Activated CD8-positive, alpha-beta T cell treated with anti-CD3 and anti-CD28 coated beads for 36 hours (primary cell): ENCODE results near the gene FXYD1. TPM values are rescaled to one million over a fixed set of nuclear protein-coding genes. Genes with fewer than 3 reads are reported as not detected.

Experiments used
- ATAC-seq: fragments of 200-7000 bp; cut with Tn5 transposase; one replicate; pipeline ENCODE4 v1.10.0; 2021; ENCODE audit warnings: mild to moderate bottlenecking, moderate library complexity
- CTCF ChIA-PET: fragments of 350-600 bp; sonication (Branson Sonifier 250); formaldehyde crosslinking; loops from one replicate; lab custom pipeline; 2021; ENCODE audit warnings: antibody characterized with exemption; lab: Charles Lee
- POLR2A ChIA-PET: fragments of 350-600 bp; sonication (Branson Sonifier 250); formaldehyde crosslinking; loops from one replicate; lab custom pipeline; 2021; ENCODE audit warnings: antibody characterized with exemption; lab: Charles Lee
- DNase-seq: peaks from one replicate; pipeline ENCODE4 v3.0.0-alpha.2; 2020
- H3K27ac Mint-ChIP-seq: one replicate; pipeline ENCODE4 v1.8.0; 2021; ENCODE audit warnings: mild to moderate bottlenecking, mixed read lengths
- H3K27me3 Mint-ChIP-seq: one replicate; pipeline ENCODE4 v1.8.0; 2021; ENCODE audit warnings: mixed read lengths
- H3K36me3 Mint-ChIP-seq: one replicate; pipeline ENCODE4 v1.8.0; 2021; ENCODE audit warnings: low read depth, mixed read lengths
- H3K4me1 Mint-ChIP-seq: one replicate; pipeline ENCODE4 v1.8.0; 2021; ENCODE audit warnings: low read depth, mixed read lengths
- H3K4me3 Mint-ChIP-seq: one replicate; pipeline ENCODE4 v1.8.0; 2021; ENCODE audit warnings: mild to moderate bottlenecking, moderate library complexity, mixed read lengths
- H3K9me3 Mint-ChIP-seq: one replicate; pipeline ENCODE4 v1.8.0; 2021; ENCODE audit warnings: mixed read lengths
- intact Hi-C: fragments of 100-400 bp; cut with micrococcal nuclease; formaldehyde crosslinking; loops from one replicate; pipeline ENCODE4 v1.10.0; 2022
- total RNA-seq, 2 experiments: library from RNA; stranded (reverse); gene quantifications; one replicate each; pipeline ENCODE4 v1.2.3, GENCODE V29; 2021
- TF ChIP-seq, protein P1 (sequence below): fragments of 200-600 bp; IDR thresholded peaks from one replicate; pipeline ENCODE4 v1.8.0; 2022; ENCODE audit warnings: antibody characterized with exemption, mild to moderate bottlenecking

The FXYD1 gene
- total RNA-seq, 2 experiments from 2014 or later: 1.9 TPM; not detected in 1

DNA sequence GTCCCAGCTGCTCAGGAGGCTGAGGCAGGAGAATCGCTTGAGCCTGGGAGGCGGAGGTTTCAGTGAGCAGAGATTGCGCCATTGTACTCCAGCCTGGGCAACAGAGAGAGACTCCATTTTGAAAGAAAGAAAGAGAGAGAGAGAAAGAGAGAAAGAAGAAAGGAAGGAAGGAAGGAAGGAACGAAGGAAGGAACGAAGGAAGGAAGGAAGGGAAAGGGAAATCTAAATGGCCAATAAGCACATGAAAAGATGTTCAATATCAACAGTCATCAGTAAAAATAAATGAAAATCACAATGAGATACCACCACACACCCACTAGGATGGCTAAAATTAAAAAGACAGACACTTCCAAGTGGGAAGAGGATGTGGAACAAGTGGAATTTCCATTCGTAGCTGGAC lies 35.6 kb downstream of the FXYD1 start:
- ChIA-PET POLR2A (interaction anchor here (1.2 to 2.7 kb wide), 3 partner anchors 10 to 25 kb away, joined by 3 to 17 read pairs (median 3); no protein-coding TSS in a partner anchor), CTCF (interaction anchor here (1.0 to 1.2 kb wide), 2 partner anchors 32 to 108 kb away, joined by 3 to 7 read pairs; no protein-coding TSS in a partner anchor)
- intact Hi-C loops: no loop called here
- no peak overlapping the region for H3K4me3 Mint-ChIP-seq
- peaks cover 33% of the 10 kb centered on the region for H3K4me1 Mint-ChIP-seq
- TF ChIP-seq, protein P1, sequence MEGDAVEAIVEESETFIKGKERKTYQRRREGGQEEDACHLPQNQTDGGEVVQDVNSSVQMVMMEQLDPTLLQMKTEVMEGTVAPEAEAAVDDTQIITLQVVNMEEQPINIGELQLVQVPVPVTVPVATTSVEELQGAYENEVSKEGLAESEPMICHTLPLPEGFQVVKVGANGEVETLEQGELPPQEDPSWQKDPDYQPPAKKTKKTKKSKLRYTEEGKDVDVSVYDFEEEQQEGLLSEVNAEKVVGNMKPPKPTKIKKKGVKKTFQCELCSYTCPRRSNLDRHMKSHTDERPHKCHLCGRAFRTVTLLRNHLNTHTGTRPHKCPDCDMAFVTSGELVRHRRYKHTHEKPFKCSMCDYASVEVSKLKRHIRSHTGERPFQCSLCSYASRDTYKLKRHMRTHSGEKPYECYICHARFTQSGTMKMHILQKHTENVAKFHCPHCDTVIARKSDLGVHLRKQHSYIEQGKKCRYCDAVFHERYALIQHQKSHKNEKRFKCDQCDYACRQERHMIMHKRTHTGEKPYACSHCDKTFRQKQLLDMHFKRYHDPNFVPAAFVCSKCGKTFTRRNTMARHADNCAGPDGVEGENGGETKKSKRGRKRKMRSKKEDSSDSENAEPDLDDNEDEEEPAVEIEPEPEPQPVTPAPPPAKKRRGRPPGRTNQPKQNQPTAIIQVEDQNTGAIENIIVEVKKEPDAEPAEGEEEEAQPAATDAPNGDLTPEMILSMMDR: no peak
- peaks cover 5% of the 10 kb centered on the region for H3K9me3 Mint-ChIP-seq
- H3K27ac Mint-ChIP-seq: peak overlapping the region; percentile 14
- ATAC-seq (no peak), DNase-seq (no peak)
- no peaks in the 10 kb centered on the region for H3K27me3 Mint-ChIP-seq
- peaks cover 31% of the 10 kb centered on the region for H3K36me3 Mint-ChIP-seq

DNA sequence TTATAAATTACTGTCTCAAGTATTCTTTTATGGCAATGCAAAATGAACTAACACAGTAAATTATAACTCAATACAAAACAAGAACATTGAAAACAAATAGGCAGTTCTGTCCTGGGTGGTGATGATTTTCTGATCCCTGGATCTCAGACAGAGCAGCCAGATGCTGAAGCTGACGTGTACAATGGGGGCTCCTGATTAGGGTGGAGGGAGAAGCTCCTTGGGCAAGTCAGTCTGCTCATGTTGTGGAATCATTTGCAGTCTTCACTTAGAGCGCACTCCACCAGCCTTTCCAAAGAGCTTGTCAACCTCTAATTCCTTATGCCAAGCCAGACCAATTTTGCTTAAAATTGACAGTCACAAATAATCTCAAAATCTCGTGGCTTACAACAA lies 37.6 kb downstream of the FXYD1 start:
- Mint-ChIP-seq H3K4me1 (peaks cover 34% of the 10 kb centered on the region), H3K36me3 (peaks cover 16% of the 10 kb centered on the region), H3K4me3 (no peak overlapping the region), H3K27ac (no peak overlapping the region), H3K27me3 (no peaks in the 10 kb centered on the region), H3K9me3 (peaks cover 5% of the 10 kb centered on the region)
- intact Hi-C loops: no loop called here
- TF ChIP-seq, protein P1: no peak
- CTCF ChIA-PET: no interaction called here
- DNase-seq: no peak
- POLR2A ChIA-PET: interaction anchor here (1.1 to 1.7 kb wide), 3 partner anchors 9 to 22 kb away, joined by 3 to 5 read pairs (median 4); partner anchors contain the start of gene FXYD5
- no peak for ATAC-seq

- Mint-ChIP-seq H3K4me1 (peaks cover 29% of the 10 kb centered on the region), H3K4me3 (no peak overlapping the region), H3K27me3 (no peaks in the 10 kb centered on the region), H3K9me3 (peaks cover 5% of the 10 kb centered on the region), H3K27ac (no peak overlapping the region), H3K36me3 (peaks cover 5% of the 10 kb centered on the region)
- DNase-seq (no peak), ATAC-seq (peak; percentile 39)
- CTCF ChIA-PET: interaction anchor here (2.2 kb wide), 1 partner anchor 12 kb away, joined by 10 read pairs; no protein-coding TSS in a partner anchor
- POLR2A ChIA-PET: interaction anchor here (1.2 to 1.7 kb wide), 4 partner anchors 10 to 18 kb away, joined by 3 to 5 read pairs (median 4); no protein-coding TSS in a partner anchor
- TF ChIP-seq, protein P1: no peak
- intact Hi-C loops: no loop called here
Observed at GRCh38 chr19:35177377-35178274, 39.0 kb downstream of the FXYD1 start.

GRCh38 chr19:35178701-35179100 lies 40.1 kb downstream of the FXYD1 start:
- Mint-ChIP-seq H3K27me3 (no peaks in the 10 kb centered on the region), H3K9me3 (peaks cover 5% of the 10 kb centered on the region)
- CTCF ChIA-PET: interaction anchor here (2.2 kb wide), 1 partner anchor 11 kb away, joined by 10 read pairs; no protein-coding TSS in a partner anchor

More at GRCh38 chr19:35178701-35179100, 40.1 kb downstream of the FXYD1 start:
- TF ChIP-seq, protein P1: no peak
- POLR2A ChIA-PET: interaction anchor here (0.7 to 1.6 kb wide), 5 partner anchors 11 to 20 kb away, joined by 3 to 7 read pairs (median 4); no protein-coding TSS in a partner anchor
- ATAC-seq: no peak
- H3K4me1 Mint-ChIP-seq: peaks cover 25% of the 10 kb centered on the region
- intact Hi-C loops: no loop called here
- H3K36me3 Mint-ChIP-seq: no peaks in the 10 kb centered on the region
- no peak overlapping the region for H3K4me3 Mint-ChIP-seq
- no peak overlapping the region for H3K27ac Mint-ChIP-seq
- no peak for DNase-seq
